PC-3 (cell line): ENCODE results near the gene TFDP2.

Experiments
- EZH2 ChIP-seq: fragments of 300-600 bp; sonication (generic); IDR thresholded peaks from one replicate; pipeline ENCODE4 v1.6.1; 2017; ENCODE audit warnings: antibody characterized with exemption, mild to moderate bottlenecking, low read length; ENCODE audit not compliant: unreplicated experiment
- TF ChIP-seq, protein P1 (sequence below): fragments of 300-600 bp; sonication (generic); conservative IDR thresholded peaks from 2 replicates; pipeline ENCODE4 v1.5.1; 2017; ENCODE audit warnings: antibody characterized with exemption, low read depth, mild to moderate bottlenecking, low read length

DNA sequence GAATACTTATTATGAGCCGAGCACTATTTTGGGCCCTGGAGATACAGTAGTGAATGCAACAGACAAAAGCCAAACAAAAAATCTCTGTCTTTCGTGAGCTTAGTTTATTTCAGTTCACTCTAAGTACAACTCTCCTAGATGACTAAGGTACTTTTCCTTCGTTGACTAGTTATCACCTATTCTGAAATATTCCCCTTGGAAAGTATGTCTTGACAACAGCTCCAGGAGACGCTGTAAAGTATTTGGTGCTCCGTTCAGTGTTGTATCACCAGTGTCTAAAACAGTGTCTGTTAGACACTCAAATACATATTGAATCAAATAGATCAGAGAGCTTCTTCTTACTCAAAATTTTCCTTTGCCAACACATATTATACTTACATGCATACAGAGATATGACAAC is 119.6 kb downstream of the TFDP2 start:
- TF ChIP-seq, protein P1, sequence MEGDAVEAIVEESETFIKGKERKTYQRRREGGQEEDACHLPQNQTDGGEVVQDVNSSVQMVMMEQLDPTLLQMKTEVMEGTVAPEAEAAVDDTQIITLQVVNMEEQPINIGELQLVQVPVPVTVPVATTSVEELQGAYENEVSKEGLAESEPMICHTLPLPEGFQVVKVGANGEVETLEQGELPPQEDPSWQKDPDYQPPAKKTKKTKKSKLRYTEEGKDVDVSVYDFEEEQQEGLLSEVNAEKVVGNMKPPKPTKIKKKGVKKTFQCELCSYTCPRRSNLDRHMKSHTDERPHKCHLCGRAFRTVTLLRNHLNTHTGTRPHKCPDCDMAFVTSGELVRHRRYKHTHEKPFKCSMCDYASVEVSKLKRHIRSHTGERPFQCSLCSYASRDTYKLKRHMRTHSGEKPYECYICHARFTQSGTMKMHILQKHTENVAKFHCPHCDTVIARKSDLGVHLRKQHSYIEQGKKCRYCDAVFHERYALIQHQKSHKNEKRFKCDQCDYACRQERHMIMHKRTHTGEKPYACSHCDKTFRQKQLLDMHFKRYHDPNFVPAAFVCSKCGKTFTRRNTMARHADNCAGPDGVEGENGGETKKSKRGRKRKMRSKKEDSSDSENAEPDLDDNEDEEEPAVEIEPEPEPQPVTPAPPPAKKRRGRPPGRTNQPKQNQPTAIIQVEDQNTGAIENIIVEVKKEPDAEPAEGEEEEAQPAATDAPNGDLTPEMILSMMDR = no peak
- no peak for TF ChIP-seq EZH2
